ENCODE measurements around the gene SLC22A31.

DNA sequence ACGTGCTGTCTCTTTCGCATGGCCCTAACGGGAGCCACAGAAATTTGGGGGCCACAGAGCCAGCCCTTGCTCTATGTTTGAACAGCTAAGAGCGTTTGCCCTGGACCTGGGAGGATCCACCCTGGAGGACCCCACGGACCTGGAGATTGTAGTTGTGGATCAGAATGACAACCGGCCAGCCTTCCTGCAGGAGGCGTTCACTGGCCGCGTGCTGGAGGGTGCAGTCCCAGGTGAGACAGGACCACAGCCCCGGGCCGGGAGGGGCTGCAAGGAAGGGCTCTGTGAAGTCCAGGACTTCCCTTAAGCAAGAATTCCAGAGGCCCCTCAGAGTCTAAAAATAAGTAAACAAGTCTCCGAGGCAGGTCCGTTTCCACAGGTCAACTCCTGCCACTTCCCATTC is 16.9 kb downstream of the SLC22A31 start:
- TF ChIP-seq TAF1 (IDR thresholded peaks at IDR 0.05; ENCODE audit: borderline replicate concordance, insufficient read depth, low read length), result no peak
- TF ChIP-seq POLR2AphosphoS5 (IDR thresholded peaks at IDR 0.05; ENCODE audit: low read depth, low read length), result no peak
- TF ChIP-seq, protein P1, sequence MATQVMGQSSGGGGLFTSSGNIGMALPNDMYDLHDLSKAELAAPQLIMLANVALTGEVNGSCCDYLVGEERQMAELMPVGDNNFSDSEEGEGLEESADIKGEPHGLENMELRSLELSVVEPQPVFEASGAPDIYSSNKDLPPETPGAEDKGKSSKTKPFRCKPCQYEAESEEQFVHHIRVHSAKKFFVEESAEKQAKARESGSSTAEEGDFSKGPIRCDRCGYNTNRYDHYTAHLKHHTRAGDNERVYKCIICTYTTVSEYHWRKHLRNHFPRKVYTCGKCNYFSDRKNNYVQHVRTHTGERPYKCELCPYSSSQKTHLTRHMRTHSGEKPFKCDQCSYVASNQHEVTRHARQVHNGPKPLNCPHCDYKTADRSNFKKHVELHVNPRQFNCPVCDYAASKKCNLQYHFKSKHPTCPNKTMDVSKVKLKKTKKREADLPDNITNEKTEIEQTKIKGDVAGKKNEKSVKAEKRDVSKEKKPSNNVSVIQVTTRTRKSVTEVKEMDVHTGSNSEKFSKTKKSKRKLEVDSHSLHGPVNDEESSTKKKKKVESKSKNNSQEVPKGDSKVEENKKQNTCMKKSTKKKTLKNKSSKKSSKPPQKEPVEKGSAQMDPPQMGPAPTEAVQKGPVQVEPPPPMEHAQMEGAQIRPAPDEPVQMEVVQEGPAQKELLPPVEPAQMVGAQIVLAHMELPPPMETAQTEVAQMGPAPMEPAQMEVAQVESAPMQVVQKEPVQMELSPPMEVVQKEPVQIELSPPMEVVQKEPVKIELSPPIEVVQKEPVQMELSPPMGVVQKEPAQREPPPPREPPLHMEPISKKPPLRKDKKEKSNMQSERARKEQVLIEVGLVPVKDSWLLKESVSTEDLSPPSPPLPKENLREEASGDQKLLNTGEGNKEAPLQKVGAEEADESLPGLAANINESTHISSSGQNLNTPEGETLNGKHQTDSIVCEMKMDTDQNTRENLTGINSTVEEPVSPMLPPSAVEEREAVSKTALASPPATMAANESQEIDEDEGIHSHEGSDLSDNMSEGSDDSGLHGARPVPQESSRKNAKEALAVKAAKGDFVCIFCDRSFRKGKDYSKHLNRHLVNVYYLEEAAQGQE (IDR thresholded peaks at IDR 0.05; ENCODE audit: insufficient read depth in 1 of 2, low read depth in 2 of 2, low read length in 2 of 2), result no peak

Measured in PFSK-1 (cell line).